ENCODE results near the gene CTAG2. TPM values are rescaled to one million over a fixed set of nuclear protein-coding genes. Genes with fewer than 3 reads are reported as not detected.

The CTAG2 gene
- total RNA-seq, 2 experiments from 2014 or later, result not detected

DNA sequence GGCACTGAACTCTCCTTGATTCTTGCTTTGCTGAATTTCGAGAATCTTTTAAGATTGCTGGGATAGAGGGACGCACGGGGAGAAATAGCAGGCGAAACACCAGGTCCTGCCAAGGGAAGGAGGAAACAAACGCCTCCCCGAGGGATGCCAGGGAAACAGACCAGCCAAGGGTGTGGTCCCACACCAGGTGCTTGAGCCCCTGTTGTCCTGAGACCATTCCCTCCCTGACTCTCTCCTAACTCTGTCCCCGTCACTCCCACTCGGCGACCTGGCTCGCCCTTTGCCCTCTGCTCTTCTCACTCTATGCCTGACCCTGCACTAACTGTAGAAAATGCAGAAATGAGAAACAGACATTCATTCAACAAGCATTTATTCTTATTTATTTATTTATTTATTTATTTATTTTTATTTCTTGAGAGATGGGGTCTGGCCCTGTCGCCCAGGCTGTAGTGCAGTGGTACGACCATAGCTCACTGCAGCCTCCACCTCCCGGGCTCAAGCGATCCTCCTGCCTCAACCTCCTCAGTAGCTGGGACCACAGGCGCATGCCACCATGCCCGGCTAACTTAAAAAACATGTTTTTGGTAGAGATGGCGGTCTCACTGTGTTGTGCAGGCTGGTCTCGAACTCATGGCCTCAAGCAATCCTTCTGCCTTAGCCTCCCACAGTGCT, 50.5 kb downstream of the CTAG2 start:
- H3K27me3 Mint-ChIP-seq (ENCODE audit: low read depth), result no peaks in the 10 kb centered on the region
- no peak for DNase-seq
- intact Hi-C loops (cut with micrococcal nuclease), result no loop called here
- CTCF ChIA-PET, result no interaction called here
- H3K9me3 Mint-ChIP-seq, result no peaks in the 10 kb centered on the region
- H3K4me3 Mint-ChIP-seq, result no peak overlapping the region
- peaks cover 2% of the 10 kb centered on the region for H3K4me1 Mint-ChIP-seq (ENCODE audit: low read depth)
- no peak overlapping the region for H3K27ac Mint-ChIP-seq
- no peaks in the 10 kb centered on the region for H3K36me3 Mint-ChIP-seq (ENCODE audit: low read depth)

GRCh38 chrX:154602226-154602625, 51.2 kb downstream of the CTAG2 start:
- H3K27ac Mint-ChIP-seq, result no peak overlapping the region
- CTCF ChIA-PET, result no interaction called here
- intact Hi-C loops (cut with micrococcal nuclease), result no loop called here
- no peak overlapping the region for H3K4me3 Mint-ChIP-seq
- no peaks in the 10 kb centered on the region for H3K9me3 Mint-ChIP-seq
- H3K36me3 Mint-ChIP-seq (ENCODE audit: low read depth), result no peaks in the 10 kb centered on the region
- no peak for DNase-seq
- no peaks in the 10 kb centered on the region for H3K27me3 Mint-ChIP-seq (ENCODE audit: low read depth)
- H3K4me1 Mint-ChIP-seq (ENCODE audit: low read depth), result peaks cover 2% of the 10 kb centered on the region

Other genes starting within 250 kb of the CTAG2 start
- gene DNASE1L1, start 244.3 kb downstream of the CTAG2 start, total RNA-seq, result 1 to 10 TPM; 7.9 to 9.0 TPM
- 10 to 100 TPM; 63.7 to 66.5 TPM for gene TAFAZZIN, start 242.0 kb downstream of the CTAG2 start, total RNA-seq
- 10 to 100 TPM; 20.3 to 21.1 TPM for gene ATP6AP1, start 224.9 kb downstream of the CTAG2 start, total RNA-seq
- 10 to 100 TPM; 93.6 to 96.9 TPM for gene GDI1, start 216.4 kb downstream of the CTAG2 start, total RNA-seq
- 10 to 100 TPM; 39.7 to 43.7 TPM for gene FAM50A, start 209.4 kb downstream of the CTAG2 start, total RNA-seq
- gene PLXNA3, start 195.3 kb downstream of the CTAG2 start, total RNA-seq, result 1 to 10 TPM; 5.9 to 7.6 TPM
- gene LAGE3, start 174.3 kb downstream of the CTAG2 start, total RNA-seq, result 10 to 100 TPM; 42.3 to 42.8 TPM
- gene UBL4A, start 167.0 kb downstream of the CTAG2 start, total RNA-seq, result 10 to 100 TPM; 37.4 to 38.2 TPM
- 1 to 10 TPM; 6.7 to 6.9 TPM for gene SLC10A3, start 162.9 kb downstream of the CTAG2 start, total RNA-seq
- 10 to 100 TPM; 17.8 to 21.4 TPM for gene FAM3A, start 137.3 kb downstream of the CTAG2 start, total RNA-seq
- gene G6PD, start 106.7 kb downstream of the CTAG2 start, total RNA-seq, result 10 to 100 TPM; 63.7 to 64.4 TPM
- gene IKBKG, start 106.0 kb downstream of the CTAG2 start, total RNA-seq, result 10 to 100 TPM; 42.2 to 42.6 TPM
- not detected for gene CTAG1A, start 68.4 kb downstream of the CTAG2 start, total RNA-seq
- not detected for gene CTAG1B, start 34.3 kb downstream of the CTAG2 start, total RNA-seq
- 1 to 10 TPM; 1.0 to 1.4 TPM for gene GAB3, start 97.5 kb upstream of the CTAG2 start, total RNA-seq
- gene DKC1, start 109.3 kb upstream of the CTAG2 start, total RNA-seq, result 100 to 1,000 TPM; 124 to 127 TPM
- 10 to 100 TPM; 23.9 to 24.3 TPM for gene MPP1, start 151.9 kb upstream of the CTAG2 start, total RNA-seq
- gene SMIM9, start 181.1 kb upstream of the CTAG2 start, total RNA-seq, result not detected
- 10 to 100 TPM; 33.7 to 35.0 TPM for gene F8A1, start 232.8 kb upstream of the CTAG2 start, total RNA-seq

Data from activated naive CD4-positive, alpha-beta T cell treated with anti-CD3 and anti-CD28 coated beads for 36 hours (primary cell).